Kasumi-1 (cell line): Measurements from ENCODE around the gene RCOR1.
"Not testable (repeated sequence)": the region's sequence is repeated elsewhere in the genome, so short reads cannot be mapped to it uniquely, and the experiment has no call there.

Source experiments
- DNase-seq, 2 experiments: peaks; one replicate each; lab custom pipeline; 2025; lab: John Stamatoyannopoulos, UW

Gene RCOR1

GRCh38 chr14:102593061-102593824 lies 794 bp downstream of the RCOR1 start:
- DNase-seq = peak; percentile 21 to 27

GRCh38 chr14:102593825-102594137 lies 1.3 kb downstream of the RCOR1 start:
- DNase-seq = peak; percentile 55 to 65

GRCh38 chr14:102594514-102595175 lies 2.2 kb downstream of the RCOR1 start:
- DNase-seq = peak; percentile 89 to 95

- DNase-seq = no peak
Observed at GRCh38 chr14:102601378-102601925, 9.0 kb downstream of the RCOR1 start.

GRCh38 chr14:102602421-102603292 lies 10.2 kb downstream of the RCOR1 start:
- no peak for DNase-seq

GRCh38 chr14:102603293-102603907 lies 11.0 kb downstream of the RCOR1 start:
- no peak for DNase-seq

GRCh38 chr14:102604183-102604582 lies 11.7 kb downstream of the RCOR1 start:
- DNase-seq = no peak

- no peak for DNase-seq
Observed at GRCh38 chr14:102605029-102605428, 12.6 kb downstream of the RCOR1 start.

- no peak for DNase-seq
Observed at GRCh38 chr14:102606296-102606695, 13.8 kb downstream of the RCOR1 start.

- no peak for DNase-seq
Observed at GRCh38 chr14:102608064-102608446, 15.6 kb downstream of the RCOR1 start.

GRCh38 chr14:102610968-102611811 lies 18.7 kb downstream of the RCOR1 start:
- peak in 1 of 2 experiments; percentile 7 for DNase-seq

GRCh38 chr14:102616318-102616717 lies 23.9 kb downstream of the RCOR1 start:
- DNase-seq = no peak

GRCh38 chr14:102616799-102617198 lies 24.4 kb downstream of the RCOR1 start:
- no peak for DNase-seq

- not testable (repeated sequence) for DNase-seq
Observed at GRCh38 chr14:102619012-102619411, 26.6 kb downstream of the RCOR1 start.

- DNase-seq = no peak
Observed at GRCh38 chr14:102620413-102620812, 28.0 kb downstream of the RCOR1 start.

- peak; percentile 53 to 54 for DNase-seq
Observed at GRCh38 chr14:102622262-102622885, 29.9 kb downstream of the RCOR1 start.

GRCh38 chr14:102624666-102625065 lies 32.2 kb downstream of the RCOR1 start:
- no peak for DNase-seq

GRCh38 chr14:102625564-102626296 lies 33.3 kb downstream of the RCOR1 start:
- DNase-seq = no peak

GRCh38 chr14:102626530-102626929 lies 34.1 kb downstream of the RCOR1 start:
- DNase-seq = no peak

GRCh38 chr14:102629011-102629444 lies 36.6 kb downstream of the RCOR1 start:
- DNase-seq = no peak
